Stimulated activated CD8-positive, alpha-beta memory T cell treated with anti-CD3 and anti-CD28 coated beads, Interleukin-15, amount 100 ng/mL, for 1 hour (primary cell): ENCODE measurements around the gene OR2T6.
"Not testable (repeated sequence)": the region's sequence is repeated elsewhere in the genome, so short reads cannot be mapped to it uniquely, and the experiment has no call there.

Experiments
- DNase-seq: peaks from one replicate; pipeline ENCODE4 v3.0.0-alpha.2; 2020; ENCODE audit warnings: low read depth

The OR2T6 gene, protein sequence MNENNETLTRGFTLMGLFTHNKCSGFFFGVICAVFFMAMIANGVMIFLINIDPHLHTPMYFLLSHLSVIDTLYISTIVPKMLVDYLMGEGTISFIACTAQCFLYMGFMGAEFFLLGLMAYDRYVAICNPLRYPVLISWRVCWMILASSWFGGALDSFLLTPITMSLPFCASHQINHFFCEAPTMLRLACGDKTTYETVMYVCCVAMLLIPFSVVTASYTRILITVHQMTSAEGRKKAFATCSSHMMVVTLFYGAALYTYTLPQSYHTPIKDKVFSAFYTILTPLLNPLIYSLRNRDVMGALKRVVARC

DNA sequence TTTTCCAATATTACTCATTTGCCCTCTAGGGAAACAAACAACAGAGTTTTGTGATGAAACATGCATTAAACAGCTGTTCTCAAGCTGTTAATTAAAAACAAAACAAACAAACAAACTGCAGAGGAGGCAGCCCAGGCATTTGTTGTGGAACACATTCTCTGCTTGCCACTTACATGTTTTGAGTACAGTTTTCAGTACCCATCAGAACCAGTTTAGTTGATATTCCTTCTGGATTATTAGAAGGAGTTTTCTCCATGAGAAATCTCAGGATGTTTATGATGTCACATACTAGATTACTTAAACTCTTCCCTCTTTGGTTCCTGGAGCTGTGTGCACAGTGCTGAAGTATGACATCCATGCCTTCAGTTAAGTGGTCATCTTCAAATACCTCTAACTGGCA lies at the start of gene OR2T6:
Gene OR2T6 (plus strand): TSS at position 301 of the 400 bp plus-strand sequence. CDS start 11,863 bp downstream, outside the sequence.
- no peak for DNase-seq

DNA sequence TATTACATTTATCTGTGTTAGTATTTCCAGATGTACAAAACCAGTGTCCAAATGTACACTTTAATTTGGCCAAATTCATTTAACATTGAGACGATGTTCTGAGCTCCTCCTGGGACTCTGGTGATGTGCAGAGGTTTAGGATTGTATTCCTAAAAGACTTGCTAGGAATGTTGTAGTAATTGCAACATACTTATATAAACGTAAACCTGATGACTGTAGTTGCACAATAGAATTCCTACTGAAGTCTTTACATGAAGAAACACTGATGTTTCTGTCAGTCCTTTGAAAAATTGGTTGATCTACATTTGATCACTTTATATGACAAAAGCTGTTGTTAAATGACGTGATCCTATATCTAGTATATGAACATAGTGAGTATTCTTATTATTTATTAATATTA lies 32.1 kb upstream of the OR2T6 start:
- no peak for DNase-seq

DNA sequence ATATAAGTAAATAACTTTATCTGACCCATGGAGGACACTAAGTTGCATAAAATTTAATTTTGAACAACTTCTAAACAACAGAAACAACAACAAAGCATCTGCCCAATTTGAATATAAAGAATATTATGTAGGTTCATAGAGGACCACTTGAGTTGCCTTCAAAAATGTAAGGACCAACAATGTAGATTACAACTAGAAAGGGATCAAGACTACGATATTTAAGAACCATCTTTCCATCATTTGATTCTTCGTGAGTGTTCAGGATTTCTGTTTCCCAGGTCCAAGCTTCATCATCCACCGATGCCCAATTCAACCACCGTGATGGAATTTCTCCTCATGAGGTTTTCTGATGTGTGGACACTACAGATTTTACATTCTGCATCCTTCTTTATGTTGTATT lies 27.1 kb upstream of the OR2T6 start, which contains the start of gene OR14C36:
Gene OR14C36 (plus strand): TSS at position 301 of the 400 bp plus-strand sequence. CDS start 0 bp downstream, at position 301.
- no peak for DNase-seq

DNA sequence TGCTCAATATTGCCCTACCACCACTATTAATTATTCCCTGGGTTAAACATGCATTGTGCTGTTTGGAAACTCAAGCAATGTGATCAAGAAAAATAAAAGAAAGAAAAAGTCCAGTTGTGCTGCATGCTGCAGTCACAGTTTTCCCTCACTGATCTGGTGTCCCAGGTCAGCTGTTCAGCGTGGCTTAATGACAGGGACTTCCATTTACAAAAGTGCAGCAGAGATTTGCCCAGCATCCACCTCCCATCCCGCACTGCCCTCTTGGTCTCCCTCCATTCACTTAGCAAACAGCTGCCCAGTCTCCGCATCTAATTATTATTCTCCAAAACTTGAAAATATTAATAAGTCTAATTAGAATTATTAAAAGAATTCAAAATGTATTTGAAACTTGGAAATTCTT lies 16.1 kb upstream of the OR2T6 start:
- DNase-seq: no peak

DNA sequence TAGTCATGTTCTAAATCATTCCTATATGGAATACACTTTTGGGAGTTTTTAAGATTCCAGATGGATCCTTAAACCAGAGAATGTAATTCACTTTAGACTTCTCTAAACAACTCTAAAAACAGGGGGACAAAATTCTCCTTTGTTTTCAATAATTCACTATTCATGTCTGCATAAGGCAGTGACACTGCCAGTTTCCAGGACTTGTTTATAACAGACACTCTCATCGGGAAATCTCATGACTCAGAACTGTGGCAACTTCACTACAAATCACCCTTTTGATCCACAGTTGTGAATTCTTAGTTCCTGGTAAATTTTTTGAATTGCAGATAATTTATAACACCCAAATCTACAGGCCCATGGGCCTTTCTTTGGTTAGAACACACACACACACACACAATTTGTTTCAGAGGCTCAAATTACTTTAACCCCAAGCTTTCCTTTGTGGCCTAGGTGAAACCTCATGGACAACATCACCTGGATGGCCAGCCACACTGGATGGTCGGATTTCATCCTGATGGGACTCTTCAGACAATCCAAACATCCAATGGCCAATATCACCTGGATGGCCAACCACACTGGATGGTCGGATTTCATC lies 14.3 kb upstream of the OR2T6 start, which contains the start of gene OR2T4:
Gene OR2T4 (plus strand): TSS at position 545 of the 595 bp plus-strand sequence. CDS start 0 bp downstream, at position 545.
- no peak for DNase-seq

DNA sequence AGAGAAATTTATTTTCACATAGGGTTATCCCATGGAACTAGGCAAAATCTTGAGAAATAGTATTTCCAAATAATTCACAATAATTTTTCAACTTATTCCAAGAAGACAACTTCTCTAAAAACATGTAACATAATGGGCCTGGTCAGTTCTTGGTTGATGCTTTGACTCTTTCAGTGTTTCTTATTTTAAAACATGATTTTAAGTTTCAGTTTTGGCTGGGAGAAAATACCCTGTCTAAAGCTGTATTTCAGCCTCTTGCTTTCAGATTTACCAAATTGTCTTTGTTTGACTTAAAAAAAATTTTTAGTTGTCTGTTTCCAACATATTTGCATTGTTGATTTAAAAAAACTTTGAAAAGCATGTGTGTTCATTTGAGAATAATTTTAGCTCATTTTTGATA lies 8.9 kb upstream of the OR2T6 start:
- DNase-seq: no peak

DNA sequence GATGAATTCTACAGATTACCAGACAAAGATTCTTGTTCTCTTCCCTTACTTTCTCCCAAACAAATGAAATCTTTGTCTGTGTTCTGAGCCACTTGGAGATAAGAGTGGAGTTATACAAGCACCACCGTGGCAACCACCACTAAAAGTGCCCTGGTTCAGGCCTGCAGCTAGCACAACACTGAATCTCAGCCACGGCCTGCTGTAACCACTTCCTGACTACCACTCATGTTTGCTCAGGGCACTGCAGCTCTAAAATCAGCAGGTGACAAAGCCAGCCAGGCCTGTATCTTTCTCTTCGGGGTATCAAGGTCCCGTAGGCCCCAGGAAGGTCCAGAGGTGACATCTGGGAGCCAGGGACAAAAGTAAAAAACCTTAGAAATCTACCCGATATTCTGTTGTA lies 3.2 kb upstream of the OR2T6 start:
- DNase-seq: no peak

DNA sequence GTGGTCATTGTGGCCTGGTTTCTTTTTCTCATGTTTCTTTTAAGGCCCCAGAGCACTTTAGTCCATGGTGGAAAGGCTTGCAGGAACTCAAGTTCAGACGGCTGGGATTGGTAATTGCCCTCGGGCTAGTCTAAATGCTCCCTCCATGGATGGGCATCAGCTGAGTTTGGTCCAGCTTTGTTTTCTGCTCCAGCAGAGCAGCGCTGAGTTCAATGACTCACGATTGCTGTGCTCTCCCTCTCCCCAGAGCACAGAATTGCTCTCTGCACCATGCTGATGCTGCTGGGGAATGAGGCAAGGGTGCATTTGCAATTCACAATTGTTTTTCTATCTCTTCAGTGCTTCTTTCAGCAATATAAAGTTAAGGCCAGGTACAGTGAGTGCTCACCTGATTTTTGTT lies 1.8 kb upstream of the OR2T6 start:
- no peak for DNase-seq

DNA sequence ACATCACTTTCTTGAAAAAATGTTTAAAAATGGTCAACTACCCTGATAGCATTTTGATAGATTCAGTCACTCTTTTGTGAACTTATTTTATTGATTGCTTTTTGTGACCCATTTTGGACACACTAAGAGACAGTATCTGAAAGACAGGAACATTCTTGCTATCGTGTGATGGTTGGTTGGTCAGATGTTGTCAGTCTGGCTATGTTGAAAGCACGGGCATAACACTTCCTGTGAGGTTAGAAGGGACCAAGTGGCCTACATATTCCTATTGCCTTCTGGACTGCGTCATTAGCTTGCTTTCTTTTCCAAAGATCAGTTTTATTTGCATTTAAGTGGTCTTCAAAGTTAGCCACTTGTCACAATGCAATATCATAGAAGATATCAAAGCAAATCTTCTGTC lies 1.4 kb downstream of the OR2T6 start:
- DNase-seq: no peak

DNA sequence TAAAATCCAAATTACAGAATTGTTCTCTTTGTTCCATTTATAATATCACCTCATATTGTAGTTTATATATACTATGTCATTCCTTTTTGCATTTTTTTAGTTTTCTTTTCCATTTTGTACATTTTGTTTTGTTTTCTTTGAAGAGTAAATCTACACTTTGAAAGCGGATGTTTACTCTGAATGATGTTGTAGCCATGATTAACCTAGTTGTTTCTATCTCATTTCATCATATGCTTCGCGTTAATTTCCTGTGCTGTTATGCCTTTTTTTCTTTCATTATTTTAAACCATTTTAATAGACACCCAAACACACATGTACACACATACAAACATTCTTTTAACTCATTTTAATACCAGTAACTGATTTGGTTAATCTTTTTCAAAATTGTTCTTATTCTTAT lies 5.3 kb downstream of the OR2T6 start:
- no peak for DNase-seq

DNA sequence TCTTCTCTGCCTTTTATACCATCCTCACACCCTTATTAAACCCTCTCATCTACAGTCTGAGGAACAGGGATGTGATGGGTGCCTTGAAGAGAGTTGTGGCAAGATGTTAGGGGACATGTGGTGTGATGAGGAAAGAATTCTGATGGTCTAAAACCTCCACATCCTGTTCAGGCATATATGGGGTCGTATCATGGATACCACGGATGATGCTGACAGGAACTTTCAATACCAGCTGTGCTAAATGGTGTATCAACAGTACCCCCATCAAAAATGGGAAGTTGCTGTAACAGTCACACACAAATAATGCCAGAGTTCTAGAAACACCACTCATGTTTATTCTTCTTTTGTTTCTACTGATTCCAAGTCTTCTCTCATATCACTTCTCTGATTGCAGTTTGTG lies 12.9 kb downstream of the OR2T6 start:
- no peak for DNase-seq

DNA sequence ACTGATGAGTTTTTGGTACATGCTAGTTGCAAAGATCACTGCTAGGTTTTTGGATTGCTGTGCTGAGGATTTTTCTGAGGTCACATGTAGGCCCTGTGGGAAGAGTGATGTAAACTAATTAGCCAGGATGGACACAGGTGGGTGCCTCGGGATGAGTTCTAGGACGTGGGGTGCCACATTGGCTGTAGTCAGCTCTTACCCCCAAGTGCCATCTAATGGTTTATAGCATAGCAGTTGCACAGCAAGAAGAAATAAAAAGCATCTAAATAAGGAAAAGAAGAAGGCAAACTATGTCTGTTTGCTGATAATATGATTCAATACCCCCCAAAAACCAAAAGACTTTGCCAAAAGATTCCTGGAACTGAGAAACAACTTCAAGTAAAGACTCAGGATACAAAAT lies 17.5 kb downstream of the OR2T6 start:
- no peak for DNase-seq

DNA sequence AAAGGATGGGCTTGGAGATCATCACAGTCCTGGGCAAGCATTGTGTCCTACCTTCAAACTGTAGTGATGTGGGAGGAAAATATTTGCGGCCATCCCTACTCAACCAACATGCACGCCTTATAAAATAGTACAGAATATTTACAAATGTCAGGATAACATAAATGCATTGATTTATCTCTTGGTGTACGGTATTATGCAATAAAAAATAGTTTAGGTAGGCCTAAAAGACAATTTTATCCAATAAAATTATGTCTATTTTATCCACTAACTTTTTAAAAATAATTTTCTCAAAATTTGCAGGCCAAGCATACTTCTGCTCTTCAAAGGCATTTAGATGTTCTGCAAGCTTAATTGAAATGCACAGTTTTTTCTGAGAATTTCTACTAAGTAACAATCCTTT lies 27.2 kb downstream of the OR2T6 start, which contains the start of gene OR2T1:
Gene OR2T1 (plus strand): TSS at position 301 of the 400 bp plus-strand sequence. CDS start 3,100 bp downstream, outside the sequence.
- no peak for DNase-seq

DNA sequence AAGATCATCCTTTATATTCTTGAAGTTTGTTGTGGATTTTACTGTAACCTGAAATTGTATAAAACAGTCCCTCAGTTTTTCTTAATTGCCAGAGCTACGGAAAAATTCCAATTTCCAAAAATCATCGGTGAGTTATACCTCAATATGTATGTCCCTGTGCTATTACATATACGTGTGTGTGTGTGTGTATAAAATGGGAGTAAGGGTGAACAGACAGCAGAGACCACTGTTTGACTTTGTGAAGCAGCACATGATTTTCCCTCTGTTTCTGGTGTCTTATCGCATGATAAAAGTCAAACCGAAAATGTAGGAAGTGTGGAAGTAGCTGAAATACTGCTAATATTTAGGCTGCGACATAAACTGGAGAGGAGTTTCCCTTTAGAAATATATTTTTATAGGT lies 28.5 kb downstream of the OR2T6 start:
- DNase-seq: no peak

DNA sequence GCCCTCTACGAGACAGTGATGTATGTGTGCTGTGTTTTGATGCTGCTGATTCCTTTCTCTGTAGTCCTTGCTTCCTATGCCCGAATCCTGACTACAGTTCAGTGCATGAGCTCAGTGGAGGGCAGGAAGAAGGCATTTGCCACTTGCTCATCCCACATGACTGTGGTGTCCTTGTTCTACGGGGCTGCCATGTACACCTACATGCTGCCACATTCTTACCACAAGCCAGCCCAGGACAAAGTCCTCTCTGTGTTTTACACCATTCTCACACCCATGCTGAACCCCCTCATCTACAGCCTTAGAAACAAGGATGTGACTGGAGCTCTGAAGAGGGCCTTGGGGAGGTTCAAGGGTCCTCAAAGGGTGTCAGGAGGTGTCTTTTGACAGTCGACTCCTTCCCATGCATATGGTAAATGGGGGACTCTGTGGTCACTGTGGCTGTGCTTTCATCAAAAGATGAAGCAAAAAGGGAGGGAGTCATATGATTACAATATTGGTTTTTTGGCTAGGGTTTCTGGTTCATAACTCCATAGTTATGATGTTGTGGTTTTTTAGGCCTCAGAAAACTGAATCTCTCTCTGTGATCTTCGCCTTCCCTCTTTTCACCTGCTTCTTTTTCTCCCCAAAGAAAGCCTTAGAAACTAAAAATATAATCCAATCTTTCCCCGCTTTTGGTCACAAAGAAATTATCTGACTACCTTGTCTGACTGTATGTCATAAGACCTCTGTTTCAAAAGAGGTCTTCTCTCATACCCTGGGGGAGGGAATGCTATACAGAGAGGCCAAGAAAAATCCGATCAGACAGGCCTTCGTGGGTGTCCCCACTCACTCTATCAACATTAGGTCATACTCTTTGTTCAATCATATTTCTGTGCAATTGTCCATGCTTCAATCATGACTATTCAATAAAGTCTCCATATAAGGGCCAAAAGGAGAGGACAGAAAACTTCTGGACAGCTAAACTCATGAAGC lies 31.5 kb downstream of the OR2T6 start:
- DNase-seq: no peak

DNA sequence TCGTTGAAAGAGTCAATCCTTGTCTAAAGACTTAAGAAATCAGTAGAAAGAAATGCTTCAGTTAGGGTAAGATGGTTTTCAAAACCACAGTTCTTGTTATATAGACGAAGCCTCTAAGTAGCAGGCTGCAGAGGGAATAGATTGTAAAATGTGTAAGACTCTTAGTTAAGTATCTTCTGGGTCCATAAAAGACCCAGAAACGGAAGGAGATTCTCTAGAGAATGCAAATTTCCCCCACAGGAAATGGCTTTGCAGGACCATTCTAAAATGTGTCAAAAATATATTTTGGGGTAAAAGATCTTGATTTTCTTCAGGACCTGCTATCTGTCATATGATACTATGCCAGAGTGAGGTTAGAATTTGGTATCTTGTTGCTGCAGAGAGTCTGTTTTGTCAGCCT lies 40.7 kb downstream of the OR2T6 start:
- DNase-seq: no peak

DNA sequence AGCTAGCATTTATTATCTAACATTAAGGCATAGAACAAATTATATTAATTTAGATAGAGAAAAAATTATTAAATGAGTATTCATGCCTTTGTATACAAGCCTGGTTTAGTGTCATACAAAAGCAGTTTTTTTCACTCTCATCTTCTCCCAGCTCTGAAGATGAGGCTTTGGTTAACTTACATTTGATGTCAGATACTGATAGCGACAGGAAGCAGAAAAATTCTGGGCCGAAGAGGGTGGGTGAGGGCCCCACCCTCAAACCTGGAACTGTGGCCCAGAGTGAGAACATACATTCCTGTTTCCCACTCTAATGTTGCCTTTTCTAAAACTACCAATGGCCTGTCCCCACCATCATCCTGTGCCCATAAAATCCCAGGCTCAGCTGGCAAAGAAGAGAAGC lies 42.3 kb downstream of the OR2T6 start:
- DNase-seq: no peak

DNA sequence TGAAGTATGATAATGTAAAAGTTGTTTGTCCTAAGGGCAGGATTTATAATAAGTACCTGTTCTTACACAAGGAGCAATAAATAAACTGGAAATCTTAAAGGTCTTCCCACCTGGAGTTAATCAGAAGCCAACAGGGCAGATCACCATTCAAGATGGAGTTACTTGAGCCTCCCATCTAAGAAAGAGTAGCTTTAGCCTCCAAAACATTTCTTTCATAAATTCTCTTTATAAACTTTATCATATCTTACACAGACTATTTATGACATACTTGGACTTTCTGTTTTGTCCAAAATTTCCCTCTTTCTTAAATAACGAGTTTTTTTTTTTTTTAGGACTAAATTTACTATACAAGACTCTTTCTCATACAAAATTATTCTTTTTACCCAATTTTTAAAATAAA lies 45.8 kb downstream of the OR2T6 start:
- DNase-seq: no peak

DNA sequence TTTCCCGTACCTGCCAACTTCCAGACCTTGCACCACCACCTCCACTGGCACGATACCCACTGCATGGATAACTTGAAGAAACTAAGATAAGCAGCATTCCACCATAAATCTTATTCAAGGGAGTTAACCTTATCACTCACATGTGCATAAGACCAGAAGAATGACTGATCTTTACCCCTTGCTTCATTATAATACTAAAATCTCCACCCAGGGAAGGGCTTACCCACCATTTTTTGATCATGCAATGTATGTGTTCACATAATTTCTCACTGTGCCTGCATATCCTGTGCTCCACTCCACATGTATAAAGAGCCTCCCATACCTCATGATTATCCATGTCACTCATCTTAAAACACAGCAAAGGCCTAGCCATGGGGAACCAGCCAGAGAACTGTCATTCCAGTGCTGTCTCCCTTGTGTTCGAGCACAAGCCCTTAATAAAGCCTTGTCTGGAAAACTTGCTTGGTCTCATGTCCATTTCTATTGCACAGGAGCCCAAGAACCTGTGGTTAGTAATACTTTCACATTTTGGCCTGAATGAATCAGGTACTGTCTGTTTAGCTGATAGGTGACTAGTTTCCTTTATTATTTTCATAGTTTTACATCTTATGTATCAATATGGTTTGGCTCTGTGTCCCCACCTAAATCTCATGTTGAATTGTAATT lies 52.1 kb downstream of the OR2T6 start:
- DNase-seq: not testable (repeated sequence)

DNA sequence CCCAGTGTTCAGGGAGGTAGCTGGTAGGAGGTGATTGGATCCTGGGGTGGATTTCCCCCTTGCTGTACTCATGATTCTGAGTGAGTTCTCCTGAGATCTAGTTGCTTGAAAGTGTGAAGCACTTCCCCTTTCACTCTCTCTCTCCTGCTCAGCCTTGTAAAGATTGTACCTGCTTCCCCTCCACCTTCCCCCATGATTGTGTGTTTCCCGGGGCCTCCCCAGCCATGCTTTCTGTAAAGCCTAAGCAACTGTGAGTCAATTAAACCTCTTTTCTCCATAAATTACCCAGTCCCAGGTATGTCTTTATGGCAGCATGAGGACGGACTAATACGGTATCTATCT lies 52.6 kb downstream of the OR2T6 start:
- not testable (repeated sequence) for DNase-seq

DNA sequence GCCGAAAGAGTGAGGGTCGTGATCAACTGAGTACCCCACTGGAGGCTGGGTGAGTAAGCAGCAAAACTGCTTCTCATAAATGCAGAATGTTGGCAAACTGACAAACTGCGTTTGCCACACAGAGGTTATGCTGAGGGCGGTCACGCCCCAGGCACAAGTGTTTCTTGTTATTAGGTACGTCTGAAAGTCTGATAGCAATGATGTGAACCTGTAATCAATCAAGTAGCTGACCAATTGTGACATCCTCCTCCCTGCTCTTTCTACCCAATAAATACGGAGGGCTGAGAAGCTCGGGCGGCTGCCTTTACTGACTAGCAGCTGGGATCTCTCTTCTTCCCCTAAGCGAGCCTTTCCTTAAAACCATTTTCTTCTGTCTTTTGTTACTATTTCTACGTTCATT lies 56.1 kb downstream of the OR2T6 start:
- DNase-seq: not testable (repeated sequence)

DNA sequence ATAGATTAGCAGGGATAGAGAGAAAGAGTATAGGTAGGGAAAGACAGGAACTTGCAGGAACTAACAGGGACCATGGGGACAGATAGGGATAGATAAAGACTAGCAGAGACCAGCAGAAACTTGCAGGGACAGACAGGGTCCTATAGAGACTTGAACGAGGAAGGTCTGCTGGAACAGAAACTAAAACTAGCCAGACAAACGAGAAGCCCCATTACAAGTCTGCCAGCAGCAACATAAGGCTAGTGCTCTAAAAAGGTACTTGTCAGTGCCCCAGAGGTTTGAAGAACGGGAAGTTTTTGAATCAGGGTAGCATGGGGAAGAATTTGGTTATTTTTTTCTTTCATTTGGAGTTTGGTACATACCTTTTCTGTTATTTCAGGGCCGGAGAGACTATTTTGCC lies 56.7 kb downstream of the OR2T6 start:
- not testable (repeated sequence) for DNase-seq
